GM18867 (cell line): Measurements from ENCODE around the gene MYL12B.

ENCODE experiments used
- ATAC-seq: cut with Tn5 transposase; IDR thresholded peaks from one replicate; pipeline ENCODE4 v1.9.1; 2021; ENCODE audit warnings: mild to moderate bottlenecking, moderate library complexity; ENCODE audit not compliant: unreplicated experiment

The MYL12B gene

GRCh38 chr18:3234457-3234856 is 27.5 kb upstream of the MYL12B start:
- no peak for ATAC-seq

GRCh38 chr18:3235846-3236245 is 26.1 kb upstream of the MYL12B start:
- no peak for ATAC-seq

- ATAC-seq: no peak
These were observed 25.5 kb upstream of the MYL12B start for GRCh38 chr18:3236470-3236869.

GRCh38 chr18:3238742-3239141 is 23.2 kb upstream of the MYL12B start:
- no peak for ATAC-seq

GRCh38 chr18:3245185-3245564 is 16.8 kb upstream of the MYL12B start:
- no peak for ATAC-seq

GRCh38 chr18:3245853-3246634 is 15.9 kb upstream of the MYL12B start:
- ATAC-seq: peak; percentile 41

- ATAC-seq: no peak
These were observed 15.2 kb upstream of the MYL12B start for GRCh38 chr18:3246635-3247239.

- peak; percentile 84 for ATAC-seq
These were observed 14.5 kb upstream of the MYL12B start, which contains the start of gene MYL12A for GRCh38 chr18:3247240-3248061. MYL12A (plus strand) TSS chr18:3247801; CDS start chr18:3253248, 5,447 bp downstream.

- ATAC-seq: no peak
These were observed 13.8 kb upstream of the MYL12B start for GRCh38 chr18:3248062-3248657.

- ATAC-seq: no peak
These were observed 13.1 kb upstream of the MYL12B start for GRCh38 chr18:3248658-3249359.

- no peak for ATAC-seq
These were observed 11.5 kb upstream of the MYL12B start for GRCh38 chr18:3250237-3251107.

GRCh38 chr18:3251249-3251962 is 10.5 kb upstream of the MYL12B start:
- ATAC-seq: no peak

GRCh38 chr18:3251963-3252277 is 10.0 kb upstream of the MYL12B start:
- no peak for ATAC-seq

- no peak for ATAC-seq
These were observed 9.1 kb upstream of the MYL12B start for GRCh38 chr18:3252843-3253242.

- no peak for ATAC-seq
These were observed 7.2 kb upstream of the MYL12B start for GRCh38 chr18:3254725-3255124.

- no peak for ATAC-seq
These were observed 6.2 kb upstream of the MYL12B start for GRCh38 chr18:3255611-3256165.

- ATAC-seq: no peak
These were observed 5.0 kb upstream of the MYL12B start for GRCh38 chr18:3256693-3257626.

GRCh38 chr18:3257627-3258120 is 4.3 kb upstream of the MYL12B start:
- ATAC-seq: no peak
